DMS153 (cell line): ENCODE measurements around the gene HOXC5.

Experiments
- DNase-seq: peaks from one replicate; lab custom pipeline; 2025; lab: John Stamatoyannopoulos, UW

HOXC5 gene

GRCh38 chr12:54032627-54033100 is at the start of gene HOXC5:
Gene HOXC5, plus strand, starts transcription at chr12:54033050. Its CDS starts 73 bp downstream, at chr12:54033123.
- no peak for DNase-seq

- DNase-seq, result no peak
Measured at GRCh38 chr12:53983568-53983949, 49.3 kb upstream of the HOXC5 start.

GRCh38 chr12:53983950-53984572 is 48.8 kb upstream of the HOXC5 start:
- no peak for DNase-seq

- DNase-seq, result peak; percentile 37
Measured at GRCh38 chr12:53984901-53985691, 47.8 kb upstream of the HOXC5 start, which contains the start of gene HOXC10. Gene HOXC10, plus strand, starts transcription at chr12:53985146. Its CDS starts 114 bp downstream, at chr12:53985260.

GRCh38 chr12:53985692-53985993 is 47.2 kb upstream of the HOXC5 start:
- DNase-seq, result no peak

- no peak for DNase-seq
Measured at GRCh38 chr12:53985994-53986685, 46.7 kb upstream of the HOXC5 start.

- DNase-seq, result no peak
Measured at GRCh38 chr12:53986686-53987483, 46.0 kb upstream of the HOXC5 start.

GRCh38 chr12:53987787-53988230 is 45.0 kb upstream of the HOXC5 start:
- no peak for DNase-seq

- no peak for DNase-seq
Measured at GRCh38 chr12:53988541-53989226, 44.2 kb upstream of the HOXC5 start.

GRCh38 chr12:53989227-53990113 is 43.4 kb upstream of the HOXC5 start:
- DNase-seq, result no peak

GRCh38 chr12:53990311-53991076 is 42.4 kb upstream of the HOXC5 start:
- peak; percentile 26 for DNase-seq

- no peak for DNase-seq
Measured at GRCh38 chr12:53991077-53991460, 41.8 kb upstream of the HOXC5 start.

GRCh38 chr12:53992377-53992889 is 40.4 kb upstream of the HOXC5 start:
- DNase-seq, result no peak

GRCh38 chr12:53993162-53994008 is 39.5 kb upstream of the HOXC5 start:
- no peak for DNase-seq

GRCh38 chr12:53994009-53994263 is 38.9 kb upstream of the HOXC5 start:
- no peak for DNase-seq

GRCh38 chr12:53994264-53995001 is 38.4 kb upstream of the HOXC5 start:
- no peak for DNase-seq

- DNase-seq, result no peak
Measured at GRCh38 chr12:53995002-53995377, 37.9 kb upstream of the HOXC5 start.
